Body of pancreas (tissue), 4 donors: Measurements from ENCODE around the gene UBL4A.

Experiments used
- POLR2A ChIP-seq, 3 donors: fragments of 450-650 bp; IDR thresholded peaks; one replicate each; pipeline ENCODE4 v1.6.1; 2016; ENCODE audit warnings: antibody characterized with exemption in 3 of 3, mild to moderate bottlenecking in 2 of 3
- TF ChIP-seq, protein P1 (sequence below), 7 experiments: fragments of 450-650 bp in 4 of 7; fragments of 200-600 bp in 3 of 7; sonication (generic) in 3 of 7; IDR thresholded peaks; one replicate each; pipeline ENCODE4 v1.5.1; 2016 to 2019; ENCODE audit warnings: antibody characterized with exemption in 7 of 7

DNA sequence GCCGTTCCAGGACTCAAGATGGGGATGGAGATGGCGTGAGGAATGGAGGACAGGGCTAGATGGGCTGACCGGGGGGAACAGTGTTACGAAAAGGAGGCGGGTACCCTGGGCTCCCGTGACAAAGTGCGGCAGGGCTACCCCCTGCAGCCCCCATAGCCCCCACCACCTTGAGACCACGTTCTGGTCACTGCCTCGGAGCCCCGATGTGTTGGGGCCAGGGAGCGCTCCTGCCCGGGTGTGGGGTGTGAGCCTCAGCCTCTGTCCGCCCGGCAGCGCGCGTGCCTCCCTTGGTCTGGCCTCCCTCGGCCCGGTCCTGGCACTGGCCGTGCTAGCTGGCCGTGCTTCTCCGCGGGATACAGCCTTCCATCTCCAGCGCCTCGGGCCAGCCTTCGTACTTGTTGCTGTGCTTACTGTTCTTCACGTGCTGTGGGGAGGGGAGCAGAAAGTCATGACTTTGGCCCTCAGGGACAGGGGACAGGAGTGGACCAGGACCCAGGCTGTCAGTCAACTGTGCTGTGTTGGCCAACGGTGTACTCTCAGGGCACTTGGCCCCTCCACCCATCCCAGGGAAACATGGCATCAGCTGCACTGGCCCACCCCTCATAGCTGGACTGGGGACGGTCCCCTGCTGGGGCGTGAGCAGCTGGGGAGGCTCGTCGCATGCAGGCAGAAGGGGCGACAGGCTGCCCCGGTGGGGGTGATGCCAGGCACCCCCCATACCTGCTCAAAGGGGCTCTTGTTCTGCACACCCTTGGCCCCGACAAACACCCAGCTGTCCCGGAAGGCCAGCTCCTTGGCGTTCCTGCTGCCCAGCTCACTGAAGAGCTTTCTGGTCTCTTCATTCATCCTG is 20.3 kb upstream of the UBL4A start:
- TF ChIP-seq, protein P1, sequence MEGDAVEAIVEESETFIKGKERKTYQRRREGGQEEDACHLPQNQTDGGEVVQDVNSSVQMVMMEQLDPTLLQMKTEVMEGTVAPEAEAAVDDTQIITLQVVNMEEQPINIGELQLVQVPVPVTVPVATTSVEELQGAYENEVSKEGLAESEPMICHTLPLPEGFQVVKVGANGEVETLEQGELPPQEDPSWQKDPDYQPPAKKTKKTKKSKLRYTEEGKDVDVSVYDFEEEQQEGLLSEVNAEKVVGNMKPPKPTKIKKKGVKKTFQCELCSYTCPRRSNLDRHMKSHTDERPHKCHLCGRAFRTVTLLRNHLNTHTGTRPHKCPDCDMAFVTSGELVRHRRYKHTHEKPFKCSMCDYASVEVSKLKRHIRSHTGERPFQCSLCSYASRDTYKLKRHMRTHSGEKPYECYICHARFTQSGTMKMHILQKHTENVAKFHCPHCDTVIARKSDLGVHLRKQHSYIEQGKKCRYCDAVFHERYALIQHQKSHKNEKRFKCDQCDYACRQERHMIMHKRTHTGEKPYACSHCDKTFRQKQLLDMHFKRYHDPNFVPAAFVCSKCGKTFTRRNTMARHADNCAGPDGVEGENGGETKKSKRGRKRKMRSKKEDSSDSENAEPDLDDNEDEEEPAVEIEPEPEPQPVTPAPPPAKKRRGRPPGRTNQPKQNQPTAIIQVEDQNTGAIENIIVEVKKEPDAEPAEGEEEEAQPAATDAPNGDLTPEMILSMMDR (IDR thresholded peaks at IDR 0.05) = no peak
- TF ChIP-seq POLR2A (IDR thresholded peaks at IDR 0.05) = no peak
